Left colon (tissue), 2 donors: Measurements from ENCODE around the gene ARFGAP3. TPM values are rescaled to one million over a fixed set of nuclear protein-coding genes. Genes with fewer than 3 reads are reported as not detected.

Source experiments
- ATAC-seq: fragments of 200-7000 bp; cut with Tn5 transposase; one replicate; pipeline ENCODE4 v1.9.1; 2020; ENCODE audit warnings: mild to moderate bottlenecking, moderate library complexity
- DNase-seq, 2 donors: peaks; one replicate each; pipeline ENCODE4 v3.0.0-alpha.2; 2020
- intact Hi-C, 2 donors: fragments of 100-400 bp; cut with DNase I in 1 of 2; cut with micrococcal nuclease in 1 of 2; formaldehyde crosslinking; loops; one replicate each; pipeline versions ENCODE4 v1.11.2 to v1.14.0; 2022; cut with DNase I, micrococcal nuclease
- long read RNA-seq: library from polyadenylated mRNA; unstranded; transcript quantifications from one replicate; pipeline ENCODE4 v2.0.0, GENCODE V29; 2021
- total RNA-seq, 2 donors: library from RNA; stranded (reverse); fragmentation: NEBNext Ultra II Directional; extraction: Animal tissue kit (Norgen Biotek cat#: 25700); gene quantifications; one replicate each; pipeline ENCODE4 v1.2.1, GENCODE V29; 2021
- donor health status: DM: no; HTN: no; CAD: no.
- donor health status: DM: yes; HTN: yes; CAD: no.

ARFGAP3 gene
- 10 to 100 TPM; 36.9 to 42.1 TPM for total RNA-seq
- long read RNA-seq, transcript ARFGAP3-201 (16 exons, 2,857 nt), result major isoform, 90 of 200 reads
- long read RNA-seq, partial matches to known transcripts, result 24 of 200 reads
- long read RNA-seq, other reads (novel, unspliced or antisense), result 86 of 200 reads

GRCh38 chr22:42856865-42857704 is at the start of gene ARFGAP3:
Gene ARFGAP3, minus strand, starts transcription at chr22:42857273. Its CDS starts 91 bp downstream, at chr22:42857182.
- intact Hi-C loops, result no loop called here
- DNase-seq, result peak; percentile 89 to 97
- ATAC-seq, result peak; percentile 93

GRCh38 chr22:42905702-42906183 is 48.7 kb upstream of the ARFGAP3 start:
- DNase-seq (peak; percentile 66 to 72), ATAC-seq (peak; percentile 76)
- intact Hi-C loops, result no loop called here

DNA sequence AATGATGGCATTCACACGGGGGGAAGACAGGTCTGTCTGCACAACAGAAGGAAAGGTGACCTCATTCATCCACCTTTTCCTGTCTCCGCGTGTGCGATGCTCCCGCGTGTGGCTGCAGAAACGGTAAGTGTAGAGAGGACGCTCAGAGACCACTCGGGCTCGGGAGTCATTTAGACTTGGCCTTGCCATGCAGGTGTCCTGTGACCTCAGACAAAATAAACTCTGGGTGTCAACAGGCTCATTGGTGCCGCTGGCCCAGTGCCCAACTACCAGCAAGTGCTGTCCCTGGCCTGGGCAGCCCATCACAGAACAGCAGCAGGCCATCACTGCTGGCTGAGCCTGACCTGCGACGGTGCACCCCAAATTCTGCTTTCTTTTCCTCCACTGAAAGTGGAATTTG is 48.1 kb upstream of the ARFGAP3 start:
- DNase-seq (no peak), ATAC-seq (peak; percentile 9)
- intact Hi-C loops, result no loop called here

DNA sequence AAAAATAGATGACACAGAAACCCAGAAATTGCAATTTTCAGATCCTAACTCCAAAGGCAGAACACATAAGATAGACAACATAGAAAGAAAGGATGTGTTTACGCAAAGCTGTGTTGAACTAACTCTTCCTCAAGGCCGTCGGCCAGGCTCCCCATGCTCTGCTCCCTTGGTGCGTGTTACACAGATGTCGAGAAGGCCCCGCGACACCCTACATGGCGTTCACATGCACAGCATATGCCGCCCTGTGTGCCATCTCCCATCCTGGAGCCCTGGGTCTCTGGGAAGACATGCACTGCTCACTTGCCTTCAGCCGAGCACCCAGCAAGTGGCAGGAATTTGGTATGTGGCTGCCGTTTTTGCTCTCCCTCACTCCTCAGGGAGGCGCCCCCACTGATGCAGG is 47.0 kb upstream of the ARFGAP3 start:
- ATAC-seq, result no peak
- intact Hi-C loops, result no loop called here

GRCh38 chr22:42902875-42903510 is 45.9 kb upstream of the ARFGAP3 start:
- intact Hi-C loops, result no loop called here
- DNase-seq (no peak), ATAC-seq (no peak)

More for the DNA sequence above, 47.0 kb upstream of the ARFGAP3 start:
- DNase-seq, result no peak

GRCh38 chr22:42901790-42902508 is 44.9 kb upstream of the ARFGAP3 start:
- no peak for ATAC-seq
- intact Hi-C loops, result no loop called here
- DNase-seq, result no peak

DNA sequence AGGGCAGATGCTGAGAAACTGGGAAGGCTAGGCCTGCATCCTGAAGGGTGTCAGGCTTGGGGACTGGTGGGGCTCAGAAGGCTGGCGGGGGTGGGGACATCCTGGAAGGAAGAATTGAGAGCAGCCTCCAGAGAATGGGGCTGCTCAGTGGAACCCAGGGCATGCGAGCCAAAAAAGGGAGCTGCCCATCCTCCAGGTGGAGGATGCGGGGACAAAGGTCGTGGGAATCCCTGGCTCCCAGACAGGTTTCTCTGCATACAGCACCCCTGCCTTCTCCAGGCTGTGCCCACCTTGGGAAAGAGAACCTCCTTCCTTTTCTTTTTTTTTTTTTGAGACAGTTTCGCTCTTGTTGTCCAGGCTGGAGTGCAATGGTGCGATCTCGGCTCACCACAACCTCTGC is 40.9 kb upstream of the ARFGAP3 start:
- intact Hi-C loops, result no loop called here
- DNase-seq (no peak), ATAC-seq (no peak)

GRCh38 chr22:42895541-42895981 is 38.5 kb upstream of the ARFGAP3 start:
- intact Hi-C loops, result no loop called here
- ATAC-seq, result no peak

GRCh38 chr22:42895087-42895486 is 38.0 kb upstream of the ARFGAP3 start:
- DNase-seq, result no peak
- ATAC-seq, result no peak
- intact Hi-C loops, result no loop called here

More at GRCh38 chr22:42895541-42895981, 38.5 kb upstream of the ARFGAP3 start:
- DNase-seq, result no peak

- intact Hi-C loops, result no loop called here
- DNase-seq (no peak), ATAC-seq (no peak)
Measured at GRCh38 chr22:42893371-42894150, 36.5 kb upstream of the ARFGAP3 start.

DNA sequence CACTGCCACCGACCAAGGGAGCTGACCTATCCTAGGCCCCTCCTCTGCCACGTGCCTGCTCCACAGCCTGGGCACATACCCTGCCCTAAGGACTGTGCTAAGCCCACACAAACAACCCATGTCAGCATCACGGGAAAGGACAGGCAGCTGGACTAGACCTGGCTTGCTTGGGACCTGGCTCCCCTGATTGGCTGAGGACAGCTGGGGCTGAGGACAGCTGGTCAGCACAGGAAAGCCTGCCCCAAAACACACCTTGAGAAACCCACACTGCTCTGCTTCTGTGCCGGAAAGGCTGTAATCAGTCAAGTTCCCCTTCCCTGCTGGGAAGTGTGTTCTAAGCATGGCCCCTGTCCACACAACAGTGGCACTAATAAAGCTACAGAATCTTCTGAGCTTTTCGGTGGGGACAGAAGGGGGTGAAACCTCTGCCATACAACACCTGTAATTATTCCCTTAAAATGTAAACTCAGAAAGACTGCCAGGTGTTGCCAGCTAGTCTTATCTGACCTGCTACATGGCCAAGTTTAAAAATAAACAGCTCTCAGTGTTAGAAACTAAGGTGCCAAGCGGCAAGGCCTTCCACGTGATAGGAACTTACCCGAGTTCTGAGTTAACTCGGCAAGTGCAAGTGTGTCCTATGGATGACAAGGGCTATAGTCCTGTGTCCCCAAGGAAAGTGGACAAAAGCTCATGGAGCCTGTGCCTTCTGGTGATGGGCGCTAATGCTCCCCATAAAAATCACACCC is 35.7 kb upstream of the ARFGAP3 start:
- intact Hi-C loops, result no loop called here
- peak; percentile 2 for ATAC-seq
- DNase-seq, result no peak

- DNase-seq, result no peak
- intact Hi-C loops, result no loop called here
- no peak for ATAC-seq
Measured at GRCh38 chr22:42892156-42892555, 35.1 kb upstream of the ARFGAP3 start.

GRCh38 chr22:42891696-42892095 is 34.6 kb upstream of the ARFGAP3 start:
- DNase-seq (no peak), ATAC-seq (no peak)
- intact Hi-C loops, result no loop called here

DNA sequence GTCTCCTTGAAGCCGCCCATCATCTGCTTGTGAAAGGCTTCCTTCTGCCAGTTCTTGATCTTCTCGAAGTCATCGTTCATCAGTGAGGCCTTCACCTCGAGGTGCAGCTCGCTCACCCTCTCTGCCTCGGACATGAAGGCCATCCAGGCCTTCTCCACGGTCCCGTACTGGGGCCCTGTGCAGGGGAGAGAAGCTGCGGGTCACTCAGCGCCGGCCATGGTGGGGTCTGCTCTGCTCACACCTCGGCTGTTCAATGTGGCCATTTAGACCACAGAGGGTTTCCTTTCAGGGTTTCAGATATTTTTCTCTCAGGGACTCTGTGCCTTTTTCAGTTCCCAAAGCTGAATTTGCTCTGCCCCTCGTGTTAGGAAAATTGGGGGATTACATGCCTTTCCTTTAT is 33.9 kb upstream of the ARFGAP3 start:
- DNase-seq (no peak), ATAC-seq (no peak)
- intact Hi-C loops, result no loop called here

DNA sequence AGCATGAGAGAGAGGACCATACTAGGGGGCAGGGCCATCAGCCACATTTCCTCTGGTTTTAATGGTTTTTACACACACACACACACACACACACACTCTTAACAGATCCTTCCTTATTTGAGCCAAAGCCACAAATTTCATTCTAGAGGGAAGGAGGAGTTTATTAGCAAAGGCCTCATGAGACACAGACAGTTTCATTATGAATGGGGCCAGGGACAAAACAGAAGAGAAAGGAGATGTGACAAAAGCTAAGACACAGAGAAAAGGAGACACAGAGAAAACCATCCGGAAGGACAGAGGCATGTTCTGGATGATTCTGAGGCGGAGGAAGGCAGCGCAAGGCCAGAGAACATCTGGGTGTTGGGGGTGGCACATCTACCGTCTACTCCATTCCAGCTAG is 32.2 kb upstream of the ARFGAP3 start:
- no peak for DNase-seq
- ATAC-seq, result no peak
- intact Hi-C loops, result no loop called here

- intact Hi-C loops, result no loop called here
- ATAC-seq (peak; percentile 89), DNase-seq (peak; percentile 80 to 92)
Measured at GRCh38 chr22:42887523-42888507, 30.7 kb upstream of the ARFGAP3 start.

- ATAC-seq (no peak), DNase-seq (no peak)
- intact Hi-C loops, result no loop called here
Measured at GRCh38 chr22:42887120-42887519, 30.0 kb upstream of the ARFGAP3 start.
